ENCODE results near the gene STUM.

- TF ChIP-seq POLR2A (IDR thresholded peaks at IDR 0.05; ENCODE audit: low read depth, low read length) (no peak), CTCF (IDR thresholded peaks at IDR 0.05 in 2 of 3, conservative IDR thresholded peaks at IDR 0.05 in 1 of 3; ENCODE audit: control insufficient read depth in 2 of 3, extremely low read depth in 1 of 3, insufficient read depth in 1 of 3, low read depth in 3 of 3, low read length in 3 of 3) (no peak)
These were observed 86.9 kb downstream of the STUM start for GRCh38 chr1:226635456-226635941.
